GM12878 (cell line): ENCODE measurements around the gene SHANK1. TPM values are rescaled to one million over a fixed set of nuclear protein-coding genes. Genes with fewer than 3 reads are reported as not detected.
"Not testable (repeated sequence)": the region's sequence is repeated elsewhere in the genome, so short reads cannot be mapped to it uniquely, and the experiment has no call there.

Experiments used
- ATAC-seq: fragments of 200-7000 bp; cut with Tn5 transposase; 3 replicates; pipeline ENCODE4 v1.9.1; 2020; ENCODE audit warnings: mild to moderate bottlenecking, moderate library complexity
- BruUV-seq: library from RNA; stranded (reverse); fragments of 400-500 nt; replicated peaks from 2 replicates; lab custom pipeline; 2021; lab: Mats Ljungman, UMichigan
- CTCF ChIA-PET: fragments of 300-600 bp; sonication (Branson Sonifier 250); formaldehyde crosslinking; extraction: SDS; loops from one replicate; lab custom pipeline; 2021; ENCODE audit warnings: inconsistent platforms; lab: Yijun Ruan, JAX
- POLR2A ChIA-PET: fragments of 350-600 bp; formaldehyde crosslinking; extraction: SDS; loops from one replicate; lab custom pipeline; 2021; ENCODE audit warnings: inconsistent platforms; lab: Charles Lee
- RAD21 ChIA-PET: fragments of 300-600 bp; sonication (Branson Sonifier 250); formaldehyde crosslinking; loops from one replicate; lab custom pipeline; 2023; ENCODE audit warnings: antibody characterized with exemption; ENCODE audit not compliant: unreplicated experiment; lab: Charles Lee
- SMC1A ChIA-PET: fragments of 300-600 bp; sonication (Branson Sonifier 250); formaldehyde crosslinking; loops from one replicate; lab custom pipeline; 2023; ENCODE audit not compliant: unreplicated experiment, uncharacterized antibody; lab: Charles Lee
- DNase-seq: peaks from one replicate; pipeline ENCODE4 v3.0.0-alpha.2; 2011; ENCODE audit warnings: low read depth, low spot score
- FAIRE-seq: peaks from 3 replicates; lab custom pipeline; 2011; peaks lifted over from hg19 to GRCh38; lab: Jason Lieb, UNC
- H2AFZ ChIP-seq: 2 replicates; pipeline ENCODE4 v1.6.0; 2011; ENCODE audit warnings: low read depth, low read length, control low read depth; ENCODE audit not compliant: control insufficient read depth
- H3K27ac ChIP-seq: 2 replicates; pipeline ENCODE4 v1.5.1; 2011; ENCODE audit warnings: control low read depth; ENCODE audit not compliant: control insufficient read depth, insufficient read depth
- H3K27me3 ChIP-seq, 2 experiments: replicated peaks in 1 of 2; 2 replicates each; pipeline versions ENCODE4 v1.6.0 to v1.6.1; 2011; ENCODE audit warnings: low read length in 1 of 2; ENCODE audit not compliant: control insufficient read depth in 2 of 2, insufficient read depth in 2 of 2
- H3K36me3 ChIP-seq, 2 experiments: 2 replicates each; pipeline ENCODE4 v1.5.1; 2011; ENCODE audit warnings: low read length in 1 of 2; ENCODE audit not compliant: control insufficient read depth in 2 of 2, insufficient read depth in 2 of 2
- H3K4me1 ChIP-seq: 2 replicates; pipeline ENCODE4 v1.6.1; 2011; ENCODE audit warnings: mild to moderate bottlenecking, low read length, moderate library complexity, mixed read lengths; ENCODE audit not compliant: control insufficient read depth, insufficient read depth
- H3K4me2 ChIP-seq: 2 replicates; pipeline ENCODE4 v1.6.0; 2011; ENCODE audit warnings: control low read depth; ENCODE audit not compliant: control insufficient read depth, insufficient read depth
- H3K4me3 ChIP-seq: fragments of 200-600 bp; sonication (generic); 2 replicates; pipeline ENCODE4 v1.5.1; 2016
- H3K79me2 ChIP-seq: 2 replicates; pipeline ENCODE4 v1.6.0; 2011; ENCODE audit warnings: low read length; ENCODE audit not compliant: control insufficient read depth, insufficient read depth
- H3K9ac ChIP-seq: 2 replicates; pipeline ENCODE4 v1.8.0; 2011; ENCODE audit warnings: low read length, control low read depth, mixed read lengths; ENCODE audit not compliant: control insufficient read depth, insufficient read depth
- H3K9me3 ChIP-seq: replicated peaks from 3 replicates; pipeline ENCODE4 v1.5.1; 2011; ENCODE audit warnings: mild to moderate bottlenecking, low read length; ENCODE audit not compliant: control insufficient read depth, insufficient read depth
- H4K20me1 ChIP-seq: 2 replicates; pipeline ENCODE4 v1.6.0; 2011; ENCODE audit not compliant: control insufficient read depth, insufficient read depth
- LARP7 ChIP-seq: fragments of 450-650 bp; IDR thresholded peaks from 2 replicates; pipeline ENCODE4 v1.6.1; 2017; ENCODE audit warnings: mild to moderate bottlenecking
- MEF2B ChIP-seq: fragments of 450-650 bp; IDR thresholded peaks from 2 replicates; pipeline ENCODE4 v1.6.1; 2018; ENCODE audit warnings: mild to moderate bottlenecking, moderate library complexity; ENCODE audit not compliant: partially characterized antibody, poor library complexity, severe bottlenecking
- SREBF1 ChIP-seq: IDR thresholded peaks from 2 replicates; pipeline ENCODE4 v1.6.1; 2012; ENCODE audit warnings: mild to moderate bottlenecking, low read length
- TCF7 ChIP-seq: IDR thresholded peaks from 2 replicates; pipeline ENCODE4 v1.6.1; 2014; ENCODE audit warnings: antibody characterized with exemption, borderline replicate concordance
- WGBS: methylation state at CpG from one replicate; pipeline ENCODE4 v1.1.6; 2016; ENCODE audit warnings: low lambda C conversion rate; ENCODE audit not compliant: insufficient replicate concordance, insufficient coverage; ENCODE audit errors: missing lambda C conversion rate; 5-methylcytosine and 5-hydroxymethylcytosine counted together
- in situ Hi-C: fragments of 300-500 bp; cut with MboI; formaldehyde crosslinking; loops from 9 replicates; pipeline ENCODE4 v1.14.3; 2018; ENCODE audit warnings: mixed read lengths
- intact Hi-C: fragments of 100-400 bp; cut with micrococcal nuclease; formaldehyde crosslinking; loops from one replicate; pipeline ENCODE4 v1.14.2; 2022; ENCODE audit not compliant: unreplicated experiment
- polyA plus RNA-seq, 11 experiments: library from polyadenylated mRNA; depleted of rRNA in 4 of 11; unstranded in 6 of 11; stranded (reverse) in 5 of 11; fragments of >200 nt; fragmentation: Nextera tagmentation in 4 of 11; fragmentation: Illumina TruSeq in 1 of 11; extraction: Ambion mirVana in 4 of 11; extraction: Trizol in 1 of 11; gene quantifications; 1 replicate in 1 of 11; 2 replicates in 10 of 11; pipeline versions ENCODE4 v1.2.1 to v1.2.3, GENCODE V29; 2011 to 2016; ENCODE audit warnings: inconsistent platforms in 2 of 11, missing spikeins in 2 of 11, low read depth in 1 of 11
- total RNA-seq, 4 experiments: library from RNA; depleted of rRNA in 3 of 4; stranded (reverse); fragments of >200 nt in 3 of 4; fragmentation: Illumina TruSeq in 1 of 4; extraction: Trizol in 1 of 4; gene quantifications; 2 replicates each; pipeline versions ENCODE4 v1.2.1 to v1.2.3, GENCODE V29; 2013 to 2021

SHANK1 gene
- total and polyA plus RNA-seq, 10 of the 15 experiments (the other 5 are each of a cell fraction or from before 2014, with no cell fraction given): not detected

DNA sequence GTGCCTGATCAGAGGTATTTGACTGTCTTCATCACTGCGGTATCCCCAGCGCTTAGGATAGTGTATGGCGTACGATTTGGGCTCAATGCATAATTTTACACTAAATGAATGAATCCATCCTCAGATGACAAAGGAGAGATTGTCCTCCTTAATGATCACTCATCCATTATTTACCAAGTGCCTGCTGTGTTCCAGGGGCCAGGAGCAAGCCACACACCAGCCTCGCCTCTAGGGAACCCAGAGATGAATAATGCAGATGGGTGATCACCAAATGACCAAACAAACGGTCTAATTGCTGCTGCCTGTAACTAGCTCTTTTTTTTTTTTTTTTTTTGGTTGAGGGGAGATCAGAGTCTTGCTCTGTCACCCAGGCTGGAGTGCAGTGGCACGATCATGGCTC is 44.8 kb upstream of the SHANK1 start (continued):
- TF ChIP-seq SREBF1 (no peak), LARP7 (no peak), MEF2B (no peak), TCF7 (no peak)

DNA sequence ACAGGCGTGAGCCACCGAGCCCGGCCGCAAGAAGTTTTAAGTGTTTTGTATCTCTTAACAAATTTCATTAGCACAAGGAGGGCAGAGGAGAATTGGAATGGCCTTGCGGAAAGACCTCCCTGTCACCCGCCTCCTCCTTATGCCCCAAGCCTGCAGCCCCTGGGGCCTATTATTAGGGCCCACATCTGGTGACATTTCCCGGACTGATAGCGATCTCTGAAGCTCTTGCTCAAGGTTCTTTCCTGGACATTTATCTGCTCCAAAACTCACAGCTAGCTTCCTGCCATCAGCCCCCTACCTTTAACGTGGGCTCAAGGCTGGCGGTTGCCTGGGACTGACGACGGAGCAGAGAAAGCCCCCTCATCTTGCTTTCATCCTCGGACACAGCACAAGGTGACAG is 43.9 kb upstream of the SHANK1 start:
- ATAC-seq, FAIRE-seq, H3K4me3 ChIP-seq, H3K9me3 ChIP-seq, BruUV-seq, POLR2A ChIA-PET, CTCF ChIA-PET, H3K4me2 ChIP-seq, SMC1A ChIA-PET, DNase-seq, H3K79me2 ChIP-seq, RAD21 ChIA-PET, H4K20me1 ChIP-seq, H3K36me3 ChIP-seq, in situ Hi-C loops, H3K27ac ChIP-seq, H2AFZ ChIP-seq, H3K27me3 ChIP-seq, intact Hi-C loops, H3K4me1 ChIP-seq, H3K9ac ChIP-seq: not testable (repeated sequence)
- WGBS: 51% methylated on average over 12 of the region's 13 CpGs

DNA sequence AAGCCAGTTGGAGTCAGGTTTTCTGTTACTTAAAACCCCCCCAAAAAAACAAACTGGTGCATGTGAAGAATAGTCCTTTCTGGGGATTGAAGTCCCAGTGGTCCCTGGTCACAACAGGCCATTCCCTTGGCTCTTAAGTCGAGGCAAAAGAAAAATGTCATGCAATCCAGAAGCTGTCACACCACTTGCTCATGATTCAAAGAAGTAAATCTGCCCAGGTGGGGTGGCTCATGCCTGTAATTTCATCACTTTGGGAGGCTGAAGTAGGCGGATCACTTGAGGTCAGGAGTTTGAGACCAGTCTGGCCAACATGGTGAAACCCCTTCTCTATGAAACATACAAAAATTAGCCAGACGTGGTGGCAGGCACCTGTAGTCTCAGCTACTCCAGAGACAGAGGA is 41.9 kb upstream of the SHANK1 start:
- H3K4me1 ChIP-seq, H3K9me3 ChIP-seq, H2AFZ ChIP-seq, in situ Hi-C loops, intact Hi-C loops, BruUV-seq, H3K27ac ChIP-seq, POLR2A ChIA-PET, H3K4me2 ChIP-seq, H3K79me2 ChIP-seq, RAD21 ChIA-PET, H3K4me3 ChIP-seq, SMC1A ChIA-PET, FAIRE-seq, H3K27me3 ChIP-seq, H3K9ac ChIP-seq, H3K36me3 ChIP-seq, ATAC-seq, H4K20me1 ChIP-seq, DNase-seq, CTCF ChIA-PET: not testable (repeated sequence)
- WGBS: 12% methylated on average over 3 of the region's 3 CpGs
